Measurements from ENCODE around the gene BAD.

DNA sequence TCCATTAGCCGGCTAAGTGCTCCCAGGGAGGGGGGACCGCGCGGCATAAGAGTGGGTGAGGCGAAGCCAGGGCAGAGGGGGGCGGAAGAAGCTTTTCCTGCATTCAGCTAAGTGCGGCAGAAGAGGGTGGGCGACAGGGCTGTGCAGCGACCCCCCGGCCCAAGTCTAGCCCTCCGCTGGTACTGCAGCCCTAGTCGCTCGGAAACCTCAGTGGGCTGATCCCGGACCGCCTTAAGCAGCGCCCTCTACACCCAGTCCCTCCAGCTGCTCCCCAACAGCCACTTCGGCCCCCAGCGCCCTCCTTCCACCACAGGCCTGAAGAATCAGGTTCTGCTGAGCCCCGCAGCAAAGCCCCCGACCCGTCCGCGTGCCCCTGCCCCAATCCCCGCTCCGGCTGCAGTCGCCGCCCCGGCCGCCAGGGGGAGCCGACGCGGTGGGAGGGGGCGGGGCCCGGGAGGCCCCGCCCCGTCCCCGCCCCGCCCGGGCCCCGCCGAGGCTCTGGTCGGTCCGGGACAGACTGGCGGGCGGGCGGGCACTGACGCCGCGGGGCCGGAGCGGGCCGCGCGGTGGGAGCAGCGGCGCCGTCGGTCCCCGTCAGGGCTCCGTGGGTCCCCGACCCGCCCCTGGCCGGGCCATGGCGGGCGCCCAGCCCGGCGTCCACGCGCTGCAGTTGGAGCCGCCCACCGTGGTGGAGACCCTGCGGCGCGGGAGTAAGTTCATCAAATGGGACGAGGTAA is 33.3 kb downstream of the BAD start, which contains the start of gene PLCB3:
- TF ChIP-seq CTCF (IDR thresholded peaks at IDR 0.05) (peak; percentile 61 to 91 (median 89)), EP300 (IDR thresholded peaks at IDR 0.05) (no peak)

Measured in ovary (tissue), 3 donors.